ENCODE measurements around the gene RHBDF2.

- TF ChIP-seq CTCF (IDR thresholded peaks at IDR 0.05) (no peak), POLR2A (IDR thresholded peaks at IDR 0.05) (no peak)
These were observed 41.3 kb upstream of the RHBDF2 start for GRCh38 chr17:76542566-76542971.

Measured in uterus (tissue), 2 donors.